Activated T-cell treated with anti-CD3 and anti-CD28 coated beads, Interleukin-2, amount 50 U/mL, for 72 hours (primary cell): ENCODE results near the gene TRDN. TPM values are rescaled to one million over a fixed set of nuclear protein-coding genes. Genes with fewer than 3 reads are reported as not detected.

Experiments
- ATAC-seq, 2 donors: fragments of 150-1000 bp; cut with Tn5 transposase; replicated peaks in 1 of 2; 2 replicates each; pipeline ENCODE4 v1.10.0; 2021; ENCODE audit warnings: moderate library complexity in 2 of 2, mild to moderate bottlenecking in 1 of 2
- DNase-seq, 2 donors: peaks; one replicate each; pipeline ENCODE4 v3.0.0; 2021 to 2022; ENCODE audit warnings: mixed read lengths in 1 of 2
- H3K27ac Mint-ChIP-seq: one replicate; pipeline ENCODE4 v1.8.0; 2022; ENCODE audit warnings: mild to moderate bottlenecking, moderate library complexity, mixed read lengths
- H3K27me3 Mint-ChIP-seq: one replicate; pipeline ENCODE4 v1.8.0; 2022; ENCODE audit warnings: low read depth, mixed read lengths
- H3K36me3 Mint-ChIP-seq, 2 donors: one replicate each; pipeline ENCODE4 v1.8.0; 2022; ENCODE audit warnings: mixed read lengths in 2 of 2, mild to moderate bottlenecking in 1 of 2; ENCODE audit not compliant: insufficient read depth in 2 of 2
- H3K4me1 Mint-ChIP-seq: one replicate; pipeline ENCODE4 v1.8.0; 2022; ENCODE audit warnings: low read depth, mixed read lengths
- H3K4me3 Mint-ChIP-seq, 2 donors: one replicate each; pipeline ENCODE4 v1.8.0; 2022; ENCODE audit warnings: mild to moderate bottlenecking in 2 of 2, mixed read lengths in 2 of 2, moderate library complexity in 2 of 2
- H3K9me3 Mint-ChIP-seq, 2 donors: one replicate each; pipeline ENCODE4 v1.8.0; 2022; ENCODE audit warnings: mixed read lengths in 2 of 2
- total RNA-seq, 2 donors: library from RNA; stranded (reverse); gene quantifications; one replicate each; pipeline ENCODE4 v1.2.3, GENCODE V29; 2022

The TRDN gene
- total RNA-seq, 2 donors from 2014 or later: not detected

- Mint-ChIP-seq H3K36me3 (peaks cover 0 to 1% of the 10 kb centered on the region in 2 donors), H3K27ac (no peak overlapping the region), H3K4me3 (no peak overlapping the region), H3K27me3 (no peaks in the 10 kb centered on the region), H3K4me1 (no peaks in the 10 kb centered on the region), H3K9me3 (peaks cover 0 to 5% of the 10 kb centered on the region in 2 donors)
- DNase-seq (no peak), ATAC-seq (no peak)
These were observed 460.0 kb downstream of the TRDN start for GRCh38 chr6:123176706-123177105.

- no peak overlapping the region for H3K4me3 Mint-ChIP-seq
- no peaks in the 10 kb centered on the region for H3K9me3 Mint-ChIP-seq
- DNase-seq (no peak), ATAC-seq (no peak)
- H3K27ac Mint-ChIP-seq: no peak overlapping the region
- no peaks in the 10 kb centered on the region for H3K27me3 Mint-ChIP-seq
- no peaks in the 10 kb centered on the region for H3K4me1 Mint-ChIP-seq
- H3K36me3 Mint-ChIP-seq: no peaks in the 10 kb centered on the region
These were observed 465.2 kb downstream of the TRDN start for GRCh38 chr6:123171341-123172115.

GRCh38 chr6:123169774-123170095 is 467.0 kb downstream of the TRDN start:
- Mint-ChIP-seq H3K4me3 (no peak overlapping the region), H3K27ac (no peak overlapping the region), H3K36me3 (no peaks in the 10 kb centered on the region), H3K9me3 (peaks cover 0 to 2% of the 10 kb centered on the region in 2 donors), H3K27me3 (no peaks in the 10 kb centered on the region), H3K4me1 (no peaks in the 10 kb centered on the region)
- DNase-seq (no peak), ATAC-seq (no peak)

- Mint-ChIP-seq H3K9me3 (peaks cover 0 to 2% of the 10 kb centered on the region in 2 donors), H3K27ac (no peak overlapping the region), H3K27me3 (no peaks in the 10 kb centered on the region), H3K36me3 (no peaks in the 10 kb centered on the region), H3K4me1 (no peaks in the 10 kb centered on the region), H3K4me3 (no peak overlapping the region)
- DNase-seq (no peak), ATAC-seq (no peak)
These were observed 467.6 kb downstream of the TRDN start for GRCh38 chr6:123168892-123169773.

GRCh38 chr6:123168466-123168865 is 468.3 kb downstream of the TRDN start:
- Mint-ChIP-seq H3K36me3 (no peaks in the 10 kb centered on the region), H3K4me3 (no peak overlapping the region), H3K27me3 (no peaks in the 10 kb centered on the region), H3K9me3 (peaks cover 0 to 4% of the 10 kb centered on the region in 2 donors), H3K27ac (no peak overlapping the region), H3K4me1 (no peaks in the 10 kb centered on the region)
- no peak for DNase-seq
- ATAC-seq: no peak

Other genes starting within 250 kb of the TRDN start
- gene NKAIN2, start 166.9 kb upstream of the TRDN start, total RNA-seq: not detected